Endothelial cell (in vitro differentiated cells): ENCODE measurements around the gene ZSCAN18. TPM values are rescaled to one million over a fixed set of nuclear protein-coding genes. Genes with fewer than 3 reads are reported as not detected.

ENCODE experiments used
- total RNA-seq: library from RNA; stranded (reverse); fragmentation: NEBNext Ultra II Directional; extraction: Animal tissue kit (Norgen Biotek cat#: 25700); gene quantifications from one replicate; pipeline ENCODE4 v1.2.1, GENCODE V29; 2021; ENCODE audit not compliant: unreplicated experiment

Gene ZSCAN18
- total RNA-seq, 1 donor from 2014 or later: 47.7 TPM

Other genes starting within 250 kb of the ZSCAN18 start
- gene ZNF587, start 248.4 kb downstream of the ZSCAN18 start, total RNA-seq: 36.8 TPM
- 22.3 TPM for gene ZNF814, start 209.2 kb downstream of the ZSCAN18 start, total RNA-seq
- gene ZNF417, start 181.6 kb downstream of the ZSCAN18 start, total RNA-seq: 16.7 TPM
- 14.0 TPM for gene ZNF418, start 162.8 kb downstream of the ZSCAN18 start, total RNA-seq
- gene ZNF256, start 150.5 kb downstream of the ZSCAN18 start, total RNA-seq: 10.4 TPM
- gene C19orf18, start 123.7 kb downstream of the ZSCAN18 start, total RNA-seq: 1.8 TPM
- gene ZNF606, start 95.4 kb downstream of the ZSCAN18 start, total RNA-seq: 22.3 TPM
- gene ZSCAN1, start 64.2 kb downstream of the ZSCAN18 start, total RNA-seq: not detected
- 1.1 TPM for gene ZNF135, start 38.9 kb downstream of the ZSCAN18 start, total RNA-seq
- 14.9 TPM for gene ZNF329, start 52.6 kb upstream of the ZSCAN18 start, total RNA-seq
- gene ZNF274, start 84.8 kb upstream of the ZSCAN18 start, total RNA-seq: 21.4 TPM
- gene ZNF544, start 130.7 kb upstream of the ZSCAN18 start, total RNA-seq: 44.3 TPM
- gene ZNF8, start 180.7 kb upstream of the ZSCAN18 start, total RNA-seq: 11.2 TPM
- 40.6 TPM for gene ERVK3-1, start 207.1 kb upstream of the ZSCAN18 start, total RNA-seq
- 3.2 TPM for gene ZSCAN22, start 228.8 kb upstream of the ZSCAN18 start, total RNA-seq